Upper lobe of left lung (tissue), 6 donors: ENCODE measurements around the gene GYPC. TPM values are rescaled to one million over a fixed set of nuclear protein-coding genes. Genes with fewer than 3 reads are reported as not detected.

Source experiments
- ATAC-seq, 2 donors: fragments of 200-7000 bp; cut with Tn5 transposase; one replicate each; pipeline ENCODE4 v1.9.1; 2022; ENCODE audit warnings: mild to moderate bottlenecking in 2 of 2, moderate library complexity in 2 of 2; ENCODE audit not compliant: low FRiP score in 2 of 2
- DNase-seq, 2 donors: peaks; one replicate each; pipeline ENCODE4 v3.0.0-alpha.2; 2019 to 2020
- H3K27ac ChIP-seq, 4 donors: fragments of 200-600 bp; sonication (generic); one replicate each; pipeline ENCODE4 v1.5.1; 2016 to 2019
- H3K27me3 ChIP-seq, 4 donors: fragments of 200-600 bp; sonication (generic); one replicate each; pipeline ENCODE4 v1.5.1; 2017 to 2019
- H3K36me3 ChIP-seq, 4 donors: fragments of 200-600 bp; sonication (generic); one replicate each; pipeline ENCODE4 v1.5.1; 2016 to 2019
- H3K4me1 ChIP-seq, 4 donors: fragments of 200-600 bp; sonication (generic); one replicate each; pipeline ENCODE4 v1.5.1; 2018 to 2019
- H3K4me3 ChIP-seq, 4 donors: fragments of 200-600 bp; sonication (generic); one replicate each; pipeline ENCODE4 v1.5.1; 2017 to 2019; ENCODE audit warnings: mild to moderate bottlenecking in 2 of 4, moderate library complexity in 1 of 4
- H3K9me3 ChIP-seq, 4 donors: fragments of 200-600 bp; sonication (generic); one replicate each; pipeline ENCODE4 v1.5.1; 2018 to 2019
- EP300 ChIP-seq, 4 donors: sonication (generic); formaldehyde crosslinking; IDR thresholded peaks; one replicate each; pipeline ENCODE4 v1.5.1; 2017; ENCODE audit warnings: antibody characterized with exemption in 4 of 4, control low read depth in 2 of 4
- POLR2A ChIP-seq, 4 donors: fragments of 450-650 bp; IDR thresholded peaks; one replicate each; pipeline ENCODE4 v1.5.1; 2016 to 2017; ENCODE audit warnings: antibody characterized with exemption in 4 of 4, mild to moderate bottlenecking in 2 of 4
- POLR2AphosphoS5 ChIP-seq, 2 donors: sonication (generic); formaldehyde crosslinking; IDR thresholded peaks; one replicate each; pipeline ENCODE4 v1.5.1; 2017; ENCODE audit warnings: antibody characterized with exemption in 2 of 2
- WGBS, 2 donors: methylation state at CpG; one replicate each; pipeline ENCODE4 v1.1.5; 2017 to 2018; 5-methylcytosine and 5-hydroxymethylcytosine counted together
- total RNA-seq, 6 donors: library from RNA; depleted of rRNA in 4 of 6; stranded (reverse); fragments of >200 nt in 4 of 6; gene quantifications; one replicate each; pipeline versions ENCODE4 v1.1.0 to v1.2.1, GENCODE V29; 2016 to 2021
- TF ChIP-seq, protein P1 (sequence below), 6 experiments: fragments of 450-650 bp in 4 of 6; fragments of 200-600 bp in 2 of 6; sonication (generic) in 2 of 6; IDR thresholded peaks; one replicate each; pipeline ENCODE4 v1.5.1; 2016 to 2019; ENCODE audit warnings: antibody characterized with exemption in 6 of 6
- donor health status: DM: no; HTN: no; CAD: no; lungs with moderate emphysema.
- donor health status: DM: no; HTN: yes; CAD: no; lungs with severe emphysema.

GYPC gene
- total RNA-seq, 6 donors from 2014 or later, result 61.0 to 107 (median 77.5) TPM

GRCh38 chr2:126656431-126657147 lies 631 bp downstream of the GYPC start:
- peak; percentile 2 to 71 for ATAC-seq
- H3K4me3 ChIP-seq, result peak overlapping the region; percentile 40 to 80 (median 66)
- H3K27me3 ChIP-seq, result no peaks in the 10 kb centered on the region
- no peaks in the 10 kb centered on the region for H3K9me3 ChIP-seq
- H3K4me1 ChIP-seq, result peaks cover 43 to 68% (median 50%) of the 10 kb centered on the region in 4 donors
- DNase-seq, result peak in 1 of 2 donors; percentile 89
- peak overlapping the region; percentile 95 to 98 (median 97) for H3K27ac ChIP-seq
- no peaks in the 10 kb centered on the region for H3K36me3 ChIP-seq
- WGBS, 2 donors, result 14 to 19% methylated on average over 9 to 18 of the region's 38 CpGs
- TF ChIP-seq, protein P1, sequence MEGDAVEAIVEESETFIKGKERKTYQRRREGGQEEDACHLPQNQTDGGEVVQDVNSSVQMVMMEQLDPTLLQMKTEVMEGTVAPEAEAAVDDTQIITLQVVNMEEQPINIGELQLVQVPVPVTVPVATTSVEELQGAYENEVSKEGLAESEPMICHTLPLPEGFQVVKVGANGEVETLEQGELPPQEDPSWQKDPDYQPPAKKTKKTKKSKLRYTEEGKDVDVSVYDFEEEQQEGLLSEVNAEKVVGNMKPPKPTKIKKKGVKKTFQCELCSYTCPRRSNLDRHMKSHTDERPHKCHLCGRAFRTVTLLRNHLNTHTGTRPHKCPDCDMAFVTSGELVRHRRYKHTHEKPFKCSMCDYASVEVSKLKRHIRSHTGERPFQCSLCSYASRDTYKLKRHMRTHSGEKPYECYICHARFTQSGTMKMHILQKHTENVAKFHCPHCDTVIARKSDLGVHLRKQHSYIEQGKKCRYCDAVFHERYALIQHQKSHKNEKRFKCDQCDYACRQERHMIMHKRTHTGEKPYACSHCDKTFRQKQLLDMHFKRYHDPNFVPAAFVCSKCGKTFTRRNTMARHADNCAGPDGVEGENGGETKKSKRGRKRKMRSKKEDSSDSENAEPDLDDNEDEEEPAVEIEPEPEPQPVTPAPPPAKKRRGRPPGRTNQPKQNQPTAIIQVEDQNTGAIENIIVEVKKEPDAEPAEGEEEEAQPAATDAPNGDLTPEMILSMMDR (IDR thresholded peaks at IDR 0.05), result no peak
- no peak for TF ChIP-seq EP300 (IDR thresholded peaks at IDR 0.05)
- no peak for TF ChIP-seq POLR2A (IDR thresholded peaks at IDR 0.05)
- TF ChIP-seq POLR2AphosphoS5 (IDR thresholded peaks at IDR 0.05), result peak in 1 of 2 donors; percentile 8

- ATAC-seq (peak; percentile 70 to 74), DNase-seq (peak in 1 of 2 donors; percentile 77)
- TF ChIP-seq POLR2AphosphoS5 (IDR thresholded peaks at IDR 0.05) (peak; percentile 79 to 85), EP300 (IDR thresholded peaks at IDR 0.05) (peak in 2 of 4 donors; percentile 22 to 90), POLR2A (IDR thresholded peaks at IDR 0.05) (peak in 2 of 4 donors; percentile 28 to 54)
- TF ChIP-seq, protein P1 (IDR thresholded peaks at IDR 0.05), result no peak
- Histone ChIP-seq H3K4me3 (peak overlapping the region; percentile 7 to 80 (median 66)), H3K27me3 (no peaks in the 10 kb centered on the region), H3K27ac (peak overlapping the region; percentile 95 to 98 (median 97)), H3K9me3 (no peaks in the 10 kb centered on the region), H3K4me1 (peaks cover 46 to 74% (median 56%) of the 10 kb centered on the region in 4 donors), H3K36me3 (no peaks in the 10 kb centered on the region)
- 22 to 32% methylated on average over 14 to 16 of the region's 16 CpGs for WGBS, 2 donors
Observed at GRCh38 chr2:126657148-126657635, 1.2 kb downstream of the GYPC start.

DNA sequence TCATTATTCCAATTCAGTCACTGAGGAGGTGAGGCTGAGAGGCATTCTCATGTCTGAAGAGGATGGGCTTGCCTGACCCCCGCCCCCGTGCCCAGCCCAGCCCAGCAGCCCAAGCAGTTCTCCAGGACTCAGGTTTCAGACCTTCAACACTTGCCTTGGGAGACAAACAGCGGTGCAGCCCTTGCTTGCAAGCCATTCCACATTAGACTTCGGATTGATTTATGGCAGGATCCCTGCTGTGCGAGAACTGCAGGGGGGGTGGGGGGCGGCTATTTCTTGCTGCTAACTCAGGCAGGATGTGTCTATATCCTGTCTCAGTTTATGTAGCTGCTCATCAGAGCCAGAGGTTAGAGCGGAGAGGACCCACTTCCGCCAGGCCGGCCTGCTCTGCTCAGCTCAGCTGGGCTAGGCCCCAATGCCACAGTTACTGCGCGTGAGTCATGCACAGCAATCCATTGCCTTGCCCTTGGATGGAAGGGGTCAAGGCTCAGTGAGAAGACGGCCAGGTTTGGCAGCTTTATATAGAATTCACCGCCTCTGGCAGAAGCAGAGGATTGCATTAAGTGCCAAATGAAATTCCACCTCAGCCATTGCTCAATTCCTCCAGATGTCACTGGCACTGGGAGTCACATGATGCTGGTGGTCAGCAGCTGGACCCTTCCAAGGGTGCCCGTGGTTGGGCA lies 1.8 kb downstream of the GYPC start:
- Histone ChIP-seq H3K4me3 (peak overlapping the region; percentile 7 to 80 (median 66)), H3K27me3 (no peaks in the 10 kb centered on the region), H3K4me1 (peaks cover 50 to 80% (median 62%) of the 10 kb centered on the region in 4 donors), H3K27ac (peak overlapping the region; percentile 95 to 98 (median 97)), H3K36me3 (no peaks in the 10 kb centered on the region), H3K9me3 (no peaks in the 10 kb centered on the region)
- peak; percentile 86 to 89 for ATAC-seq
- TF ChIP-seq POLR2AphosphoS5 (IDR thresholded peaks at IDR 0.05) (peak; percentile 83 to 87), EP300 (IDR thresholded peaks at IDR 0.05) (peak in 2 of 4 donors; percentile 8 to 50), POLR2A (IDR thresholded peaks at IDR 0.05) (peak in 1 of 4 donors; percentile 64)
- TF ChIP-seq, protein P1 (IDR thresholded peaks at IDR 0.05), result peak in 3 of 6 experiments; percentile 16 to 49 (median 24)
- WGBS, 2 donors, result 20 to 22% methylated on average over 3 to 14 of the region's 14 CpGs
- peak; percentile 81 to 86 for DNase-seq

DNA sequence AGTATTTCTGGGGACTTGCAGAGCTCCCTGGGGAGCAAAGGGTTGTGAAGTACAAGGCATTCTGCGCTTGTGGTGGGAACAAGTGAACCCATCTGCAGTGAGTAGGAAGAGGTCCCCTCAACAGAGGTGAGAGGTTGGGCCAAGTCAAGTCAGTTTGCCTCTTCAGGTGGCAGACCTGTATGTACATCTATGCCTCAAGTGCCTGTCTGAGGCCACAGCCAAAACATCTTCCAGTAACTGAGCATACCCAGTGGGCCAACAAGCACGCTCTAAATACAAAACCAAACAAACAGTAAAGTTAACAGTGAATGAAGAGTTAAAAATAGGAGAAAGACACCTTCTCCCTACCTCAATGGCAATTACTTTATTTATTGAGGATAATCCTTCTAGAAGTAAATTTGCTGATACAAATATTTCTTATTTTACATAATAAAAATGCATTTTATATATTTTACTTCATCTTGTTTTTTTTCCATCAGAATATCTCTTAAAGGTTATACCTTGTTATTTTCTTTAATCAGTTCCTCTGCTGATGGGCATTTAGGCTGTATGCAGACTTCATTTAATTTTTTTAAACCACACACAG lies 2.5 kb downstream of the GYPC start:
- no peak for ATAC-seq
- Histone ChIP-seq H3K4me1 (peaks cover 57 to 87% (median 68%) of the 10 kb centered on the region in 4 donors), H3K27me3 (no peaks in the 10 kb centered on the region), H3K9me3 (no peaks in the 10 kb centered on the region), H3K4me3 (peak overlapping the region in 3 of 4 donors; percentile 64 to 80 (median 67)), H3K27ac (peak overlapping the region; percentile 95 to 98 (median 97)), H3K36me3 (no peaks in the 10 kb centered on the region)
- TF ChIP-seq, protein P1 (IDR thresholded peaks at IDR 0.05), result peak in 1 of 6 experiments; percentile 1
- no peak for TF ChIP-seq POLR2A (IDR thresholded peaks at IDR 0.05)
- WGBS, 2 donors, result 59 to 65% methylated on average over 1 to 2 of the region's 2 CpGs
- no peak for DNase-seq
